Right renal pelvis (tissue), 4 donors: ENCODE results near the gene MAPK8IP1. TPM values are rescaled to one million over a fixed set of nuclear protein-coding genes. Genes with fewer than 3 reads are reported as not detected.

ENCODE experiments used
- DNase-seq, 4 donors: peaks; one replicate each; pipeline ENCODE4 v3.0.0-alpha.2; 2013; ENCODE audit warnings: low read depth in 4 of 4, low spot score in 3 of 4, missing footprints in 1 of 4
- polyA plus RNA-seq, 4 donors: library from polyadenylated mRNA; unstranded; fragments of 120-200 nt; gene quantifications; one replicate each; pipeline ENCODE4 v1.2.1, GENCODE V29; 2013; ENCODE audit not compliant: insufficient read length in 4 of 4

Gene MAPK8IP1
- polyA plus RNA-seq, 4 donors = 9.3 to 14.4 (median 11.7) TPM

- no peak for DNase-seq
These were observed 37.1 kb downstream of the MAPK8IP1 start, which contains the start of gene LARGE2 for GRCh38 chr11:45922425-45923082. Gene LARGE2 (plus strand): TSS chr11:45922656. CDS start chr11:45922883, 227 bp downstream.

- no peak for DNase-seq
These were observed 38.8 kb downstream of the MAPK8IP1 start for GRCh38 chr11:45924036-45924915.

- no peak for DNase-seq
These were observed 39.5 kb downstream of the MAPK8IP1 start for GRCh38 chr11:45924927-45925326.

GRCh38 chr11:45925550-45925949 lies 40.1 kb downstream of the MAPK8IP1 start:
- no peak for DNase-seq

- no peak for DNase-seq
These were observed 40.5 kb downstream of the MAPK8IP1 start for GRCh38 chr11:45926001-45926401.

GRCh38 chr11:45926536-45927331 lies 41.3 kb downstream of the MAPK8IP1 start:
- DNase-seq = no peak

- DNase-seq = no peak
These were observed 41.9 kb downstream of the MAPK8IP1 start for GRCh38 chr11:45927332-45927683.

- no peak for DNase-seq
These were observed 42.4 kb downstream of the MAPK8IP1 start for GRCh38 chr11:45927684-45928413.

GRCh38 chr11:45928535-45929215 lies 43.2 kb downstream of the MAPK8IP1 start:
- no peak for DNase-seq

- no peak for DNase-seq
These were observed 44.1 kb downstream of the MAPK8IP1 start for GRCh38 chr11:45929486-45930030.

GRCh38 chr11:45930031-45930794 lies 44.8 kb downstream of the MAPK8IP1 start:
- no peak for DNase-seq

GRCh38 chr11:45930951-45931570 lies 45.6 kb downstream of the MAPK8IP1 start:
- no peak for DNase-seq

GRCh38 chr11:45931739-45932138 lies 46.3 kb downstream of the MAPK8IP1 start:
- DNase-seq = no peak

- no peak for DNase-seq
These were observed 46.8 kb downstream of the MAPK8IP1 start for GRCh38 chr11:45932217-45932616.

- no peak for DNase-seq
These were observed 47.8 kb downstream of the MAPK8IP1 start for GRCh38 chr11:45933131-45933831.

GRCh38 chr11:45933846-45934579 lies 48.6 kb downstream of the MAPK8IP1 start:
- DNase-seq = no peak
